Endodermal cell (in vitro differentiated cells): ENCODE measurements around the gene RAB9A. TPM values are rescaled to one million over a fixed set of nuclear protein-coding genes. Genes with fewer than 3 reads are reported as not detected.

Experiments
- DNase-seq: peaks from one replicate; pipeline ENCODE4 v3.0.0-alpha.2; 2017
- H3K27ac ChIP-seq: 2 replicates; pipeline ENCODE4 v1.5.1; 2013; ENCODE audit warnings: mild to moderate bottlenecking, low read depth, low read length, moderate library complexity
- H3K27me3 ChIP-seq: 2 replicates; pipeline ENCODE4 v1.6.1; 2013; ENCODE audit warnings: mild to moderate bottlenecking, low read length, moderate library complexity; ENCODE audit not compliant: insufficient read depth, control insufficient read depth, poor library complexity, severe bottlenecking
- H3K36me3 ChIP-seq: 2 replicates; pipeline ENCODE4 v1.7.0; 2013; ENCODE audit warnings: mild to moderate bottlenecking, low read length, moderate library complexity; ENCODE audit not compliant: control insufficient read depth, insufficient read depth
- H3K4me1 ChIP-seq: one replicate; pipeline ENCODE4 v1.7.0; 2013; ENCODE audit warnings: low read length; ENCODE audit not compliant: control insufficient read depth, insufficient read depth
- H3K4me3 ChIP-seq: 2 replicates; pipeline ENCODE4 v1.5.1; 2013; ENCODE audit warnings: mild to moderate bottlenecking, low read length, moderate library complexity
- H3K9ac ChIP-seq: 2 replicates; pipeline ENCODE4 v1.6.1; 2013; ENCODE audit warnings: mild to moderate bottlenecking, low read length, moderate library complexity; ENCODE audit not compliant: poor library complexity, severe bottlenecking; ENCODE audit errors: extremely low read depth
- H3K9me3 ChIP-seq: 2 replicates; pipeline ENCODE4 v1.6.1; 2013; ENCODE audit warnings: mild to moderate bottlenecking, low read length, moderate library complexity; ENCODE audit not compliant: control insufficient read depth
- H3K27ac Mint-ChIP-seq: 2 replicates; pipeline ENCODE4 v1.8.0; 2020; ENCODE audit warnings: mixed read lengths
- H3K27me3 Mint-ChIP-seq: 2 replicates; pipeline ENCODE4 v1.8.0; 2021; ENCODE audit warnings: mild to moderate bottlenecking, mixed read lengths; ENCODE audit not compliant: insufficient read depth
- H3K36me3 Mint-ChIP-seq: 2 replicates; pipeline ENCODE4 v1.8.0; 2020; ENCODE audit warnings: low read depth, mixed read lengths
- H3K4me1 Mint-ChIP-seq: 2 replicates; pipeline ENCODE4 v1.8.0; 2020; ENCODE audit warnings: mixed read lengths
- H3K4me3 Mint-ChIP-seq: 2 replicates; pipeline ENCODE4 v1.8.0; 2020; ENCODE audit warnings: mild to moderate bottlenecking, moderate library complexity, mixed read lengths
- H3K9me3 Mint-ChIP-seq: 2 replicates; pipeline ENCODE4 v1.8.0; 2020; ENCODE audit warnings: mild to moderate bottlenecking, mixed read lengths
- CTCF ChIP-seq: fragments of 200-600 bp; sonication (generic); conservative IDR thresholded peaks from 2 replicates; pipeline ENCODE4 v1.5.0; 2021; ENCODE audit warnings: antibody characterized with exemption, mild to moderate bottlenecking
- WGBS, 2 experiments: methylation state at CpG; one replicate each; pipeline versions ENCODE4 v1.1.5 to v1.1.7; 2013; ENCODE audit warnings: missing lambda C conversion rate in 2 of 2, mixed read lengths in 1 of 2; ENCODE audit not compliant: insufficient coverage in 1 of 2, insufficient read length in 1 of 2; 5-methylcytosine and 5-hydroxymethylcytosine counted together
- total RNA-seq, 2 donors: library from RNA; stranded (reverse); fragmentation: NEBNext Ultra II Directional in 1 of 2; extraction: Animal tissue kit (Norgen Biotek cat#: 25700) in 1 of 2; gene quantifications; 2 replicates in 1 of 2; 3 replicates in 1 of 2; pipeline ENCODE4 v1.2.1, GENCODE V29; 2021

Gene RAB9A
- total RNA-seq, 2 donors from 2014 or later = 22.3 to 28.0 TPM

GRCh38 chrX:13699183-13699826 is 10.4 kb downstream of the RAB9A start:
- Histone ChIP-seq H3K9ac (no peak overlapping the region), H3K27ac (no peak overlapping the region), H3K4me3 (no peak overlapping the region), H3K27me3 (no peaks in the 10 kb centered on the region), H3K9me3 (no peaks in the 10 kb centered on the region), H3K4me1 (no peaks in the 10 kb centered on the region), H3K36me3 (peaks cover 8% of the 10 kb centered on the region)
- TF ChIP-seq CTCF = no peak
- Mint-ChIP-seq H3K9me3 (peaks cover 55% of the 10 kb centered on the region), H3K27me3 (no peaks in the 10 kb centered on the region), H3K4me1 (peaks cover 3% of the 10 kb centered on the region), H3K4me3 (no peak overlapping the region), H3K27ac (no peak overlapping the region), H3K36me3 (no peaks in the 10 kb centered on the region)
- WGBS, 2 experiments = 95 to 100% methylated on average over 1 to 5 of the region's 7 CpGs
- no peak for DNase-seq

GRCh38 chrX:13700380-13700779 is 11.5 kb downstream of the RAB9A start:
- Histone ChIP-seq H3K27ac (no peak overlapping the region), H3K27me3 (no peaks in the 10 kb centered on the region), H3K4me3 (no peak overlapping the region), H3K9ac (no peak overlapping the region), H3K9me3 (no peaks in the 10 kb centered on the region), H3K4me1 (no peaks in the 10 kb centered on the region), H3K36me3 (peaks cover 8% of the 10 kb centered on the region)
- WGBS, 2 experiments = 90 to 100% methylated on average over 3 to 4 of the region's 4 CpGs
- Mint-ChIP-seq H3K27ac (no peak overlapping the region), H3K9me3 (peaks cover 50% of the 10 kb centered on the region), H3K27me3 (no peaks in the 10 kb centered on the region), H3K4me1 (peaks cover 3% of the 10 kb centered on the region), H3K36me3 (no peaks in the 10 kb centered on the region), H3K4me3 (no peak overlapping the region)
- TF ChIP-seq CTCF = no peak
- no peak for DNase-seq

GRCh38 chrX:13702111-13702789 is 13.3 kb downstream of the RAB9A start:
- Histone ChIP-seq H3K4me3 (no peak overlapping the region), H3K36me3 (peaks cover 8% of the 10 kb centered on the region), H3K27me3 (no peaks in the 10 kb centered on the region), H3K27ac (no peak overlapping the region), H3K9ac (no peak overlapping the region), H3K9me3 (no peaks in the 10 kb centered on the region), H3K4me1 (no peaks in the 10 kb centered on the region)
- Mint-ChIP-seq H3K27ac (no peak overlapping the region), H3K36me3 (no peaks in the 10 kb centered on the region), H3K27me3 (no peaks in the 10 kb centered on the region), H3K4me1 (peaks cover 3% of the 10 kb centered on the region), H3K4me3 (no peak overlapping the region), H3K9me3 (peaks cover 44% of the 10 kb centered on the region)
- no peak for DNase-seq
- WGBS, 2 experiments = 80 to 91% methylated on average over 1 to 5 of the region's 5 CpGs
- no peak for TF ChIP-seq CTCF
